Cardiac muscle cell (in vitro differentiated cells and primary cell): ENCODE measurements around the gene TRIM60. TPM values are rescaled to one million over a fixed set of nuclear protein-coding genes. Genes with fewer than 3 reads are reported as not detected.

ENCODE experiments used
- DNase-seq, 2 donors: peaks; one replicate each; pipeline versions ENCODE4 v3.0.0 to v3.0.0-alpha.2; 2010 to 2017; ENCODE audit warnings: low read depth in 1 of 2, low spot score in 1 of 2
- H3K27ac ChIP-seq: fragments of 200-600 bp; sonication (generic); 2 replicates; pipeline ENCODE4 v1.5.1; 2016
- H3K27me3 ChIP-seq: fragments of 200-600 bp; sonication (generic); 2 replicates; pipeline ENCODE4 v1.6.0; 2016; ENCODE audit warnings: control low read depth
- H3K36me3 ChIP-seq: fragments of 200-600 bp; sonication (generic); 2 replicates; pipeline ENCODE4 v1.5.1; 2016; ENCODE audit warnings: control low read depth
- H3K4me1 ChIP-seq: fragments of 200-600 bp; sonication (generic); 2 replicates; pipeline ENCODE4 v1.8.1; 2017; ENCODE audit warnings: low read depth, mild to moderate bottlenecking, mixed run types
- H3K4me3 ChIP-seq: fragments of 200-600 bp; sonication (generic); 2 replicates; pipeline ENCODE4 v1.5.1; 2016; ENCODE audit warnings: mild to moderate bottlenecking
- H3K9me3 ChIP-seq: fragments of 200-600 bp; sonication (generic); 2 replicates; pipeline ENCODE4 v1.5.1; 2017; ENCODE audit warnings: low read depth, mild to moderate bottlenecking, control low read depth
- polyA plus RNA-seq: library from polyadenylated mRNA; unstranded; fragments of >200 nt; fragmentation: Nextera tagmentation; extraction: Ambion mirVana; gene quantifications from 2 replicates; pipeline ENCODE4 v1.2.1, GENCODE V29; 2016
- total RNA-seq: library from RNA; depleted of rRNA; stranded (reverse); fragments of >200 nt; gene quantifications from 2 replicates; pipeline ENCODE4 v1.2.3, GENCODE V29; 2016
- TF ChIP-seq, protein P1 (sequence below): IDR thresholded peaks from 2 replicates; pipeline ENCODE4 v1.5.1; 2012; ENCODE audit warnings: low read depth, mild to moderate bottlenecking, low read length

Gene TRIM60
- total and polyA plus RNA-seq, 2 experiments from 2014 or later, result not detected

DNA sequence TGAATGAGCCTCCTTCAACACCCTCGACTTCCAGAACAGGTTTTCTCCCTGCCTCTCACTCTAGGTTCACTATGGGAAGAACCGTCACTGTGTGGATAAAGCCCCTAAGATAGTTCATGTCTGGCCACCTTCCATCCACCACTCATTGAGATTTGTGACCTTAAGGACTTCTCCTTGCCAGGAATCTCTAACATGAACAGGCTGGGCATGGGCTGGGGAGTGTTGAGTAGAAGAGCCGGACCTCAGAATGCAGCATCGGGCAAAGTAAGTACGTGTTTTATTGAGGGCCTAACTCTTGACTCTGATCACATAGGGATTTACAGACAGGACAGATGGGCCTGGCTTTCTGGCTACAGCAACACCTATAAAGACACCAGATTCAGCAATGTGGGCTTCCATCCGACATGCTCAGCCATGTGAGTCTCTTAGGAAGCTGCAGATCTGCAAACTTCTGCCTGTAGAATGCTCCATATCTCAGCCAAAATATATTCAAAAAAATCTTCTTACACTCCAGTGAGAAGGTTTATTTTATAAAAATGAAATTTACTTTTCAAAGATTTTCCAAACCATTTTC lies 26.4 kb upstream of the TRIM60 start:
- no peak for DNase-seq
- Histone ChIP-seq H3K4me1 (no peaks in the 10 kb centered on the region), H3K36me3 (no peaks in the 10 kb centered on the region), H3K9me3 (no peaks in the 10 kb centered on the region), H3K27me3 (no peaks in the 10 kb centered on the region), H3K4me3 (no peak overlapping the region), H3K27ac (no peak overlapping the region)
- TF ChIP-seq, protein P1, sequence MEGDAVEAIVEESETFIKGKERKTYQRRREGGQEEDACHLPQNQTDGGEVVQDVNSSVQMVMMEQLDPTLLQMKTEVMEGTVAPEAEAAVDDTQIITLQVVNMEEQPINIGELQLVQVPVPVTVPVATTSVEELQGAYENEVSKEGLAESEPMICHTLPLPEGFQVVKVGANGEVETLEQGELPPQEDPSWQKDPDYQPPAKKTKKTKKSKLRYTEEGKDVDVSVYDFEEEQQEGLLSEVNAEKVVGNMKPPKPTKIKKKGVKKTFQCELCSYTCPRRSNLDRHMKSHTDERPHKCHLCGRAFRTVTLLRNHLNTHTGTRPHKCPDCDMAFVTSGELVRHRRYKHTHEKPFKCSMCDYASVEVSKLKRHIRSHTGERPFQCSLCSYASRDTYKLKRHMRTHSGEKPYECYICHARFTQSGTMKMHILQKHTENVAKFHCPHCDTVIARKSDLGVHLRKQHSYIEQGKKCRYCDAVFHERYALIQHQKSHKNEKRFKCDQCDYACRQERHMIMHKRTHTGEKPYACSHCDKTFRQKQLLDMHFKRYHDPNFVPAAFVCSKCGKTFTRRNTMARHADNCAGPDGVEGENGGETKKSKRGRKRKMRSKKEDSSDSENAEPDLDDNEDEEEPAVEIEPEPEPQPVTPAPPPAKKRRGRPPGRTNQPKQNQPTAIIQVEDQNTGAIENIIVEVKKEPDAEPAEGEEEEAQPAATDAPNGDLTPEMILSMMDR, result no peak

DNA sequence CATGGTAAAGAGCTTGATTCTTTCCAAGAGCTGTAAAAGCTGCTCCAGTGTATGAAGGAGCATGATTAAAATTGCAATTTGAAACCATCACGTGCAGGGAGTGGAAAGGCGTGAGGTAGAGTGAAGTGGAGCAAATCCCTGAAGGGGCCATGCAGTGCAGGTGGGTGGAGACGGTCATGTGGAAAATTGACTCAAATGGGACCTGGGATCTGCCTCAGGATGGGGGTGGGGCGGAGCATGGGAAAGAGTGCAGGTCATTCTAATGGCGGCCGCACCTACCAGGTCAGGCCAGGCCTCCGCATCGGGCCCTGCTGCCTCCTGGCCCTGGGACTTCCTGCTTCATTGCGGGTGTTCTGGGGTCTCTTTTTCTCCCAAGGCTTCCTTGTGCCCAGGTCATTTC lies 25.3 kb upstream of the TRIM60 start:
- Histone ChIP-seq H3K9me3 (no peaks in the 10 kb centered on the region), H3K4me1 (no peaks in the 10 kb centered on the region), H3K36me3 (no peaks in the 10 kb centered on the region), H3K27ac (no peak overlapping the region), H3K4me3 (no peak overlapping the region), H3K27me3 (no peaks in the 10 kb centered on the region)
- DNase-seq, result no peak
- TF ChIP-seq, protein P1, result no peak

DNA sequence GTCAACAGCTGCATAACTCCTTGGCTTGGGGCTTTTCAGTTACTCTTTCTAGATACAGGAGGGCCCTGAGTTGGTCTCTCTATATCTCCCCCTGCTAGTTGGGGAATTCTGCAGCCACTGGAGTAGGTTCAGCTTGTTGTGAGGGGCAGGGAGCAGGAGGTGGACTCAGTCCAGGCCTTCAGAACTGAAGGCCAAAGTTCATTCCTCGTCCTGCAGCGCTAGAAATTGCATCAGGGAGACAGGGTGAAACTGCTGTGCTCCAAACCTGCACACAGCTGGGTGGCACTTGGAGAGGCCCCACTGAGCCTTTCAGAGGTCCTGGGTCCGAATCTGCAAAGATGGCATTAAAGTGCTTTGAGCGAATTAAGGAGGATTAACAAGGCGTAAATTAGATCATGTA lies 24.9 kb upstream of the TRIM60 start:
- no peaks in the 10 kb centered on the region for H3K9me3 ChIP-seq
- TF ChIP-seq, protein P1, result no peak
- no peaks in the 10 kb centered on the region for H3K36me3 ChIP-seq
- H3K4me1 ChIP-seq, result no peaks in the 10 kb centered on the region
- no peaks in the 10 kb centered on the region for H3K27me3 ChIP-seq
- DNase-seq, result no peak
- no peak overlapping the region for H3K4me3 ChIP-seq
- no peak overlapping the region for H3K27ac ChIP-seq

DNA sequence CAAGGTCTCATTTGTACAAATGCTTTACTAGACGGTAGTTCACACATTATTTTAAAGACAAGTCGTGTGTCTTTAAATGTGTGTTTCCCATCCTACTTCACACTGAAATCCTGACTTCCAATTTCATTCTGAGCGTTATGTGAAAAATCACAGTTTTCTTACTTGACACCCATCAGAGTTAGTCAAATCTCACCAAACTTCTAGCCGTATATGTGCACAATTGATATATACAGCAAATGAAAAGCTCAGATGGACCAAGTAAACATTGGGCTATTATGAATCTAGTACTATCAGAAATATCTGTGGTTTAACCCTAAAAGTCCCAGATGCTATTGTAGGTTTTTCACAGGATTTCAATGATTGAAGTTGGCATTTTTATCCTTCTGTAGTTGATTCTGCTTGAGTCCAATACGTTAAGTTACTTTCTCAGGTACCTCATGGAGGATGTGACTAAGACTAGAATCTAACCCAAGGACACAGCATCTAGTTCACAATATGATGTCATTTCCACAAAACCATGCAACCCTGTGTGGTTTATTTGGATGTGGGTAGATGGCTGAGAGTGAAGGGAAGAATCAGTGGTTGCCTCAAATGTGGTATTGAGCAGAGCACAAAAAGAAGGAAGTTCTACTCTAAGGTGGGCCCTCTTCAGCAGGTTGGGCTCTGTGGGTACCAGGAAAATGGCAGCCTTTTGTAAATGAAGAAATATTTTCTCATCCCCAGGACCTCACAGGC lies 22.1 kb upstream of the TRIM60 start:
- no peak overlapping the region for H3K27ac ChIP-seq
- no peak for DNase-seq
- TF ChIP-seq, protein P1, result no peak
- H3K4me1 ChIP-seq, result no peaks in the 10 kb centered on the region
- H3K9me3 ChIP-seq, result no peaks in the 10 kb centered on the region
- H3K4me3 ChIP-seq, result no peak overlapping the region
- no peaks in the 10 kb centered on the region for H3K36me3 ChIP-seq
- no peaks in the 10 kb centered on the region for H3K27me3 ChIP-seq

DNA sequence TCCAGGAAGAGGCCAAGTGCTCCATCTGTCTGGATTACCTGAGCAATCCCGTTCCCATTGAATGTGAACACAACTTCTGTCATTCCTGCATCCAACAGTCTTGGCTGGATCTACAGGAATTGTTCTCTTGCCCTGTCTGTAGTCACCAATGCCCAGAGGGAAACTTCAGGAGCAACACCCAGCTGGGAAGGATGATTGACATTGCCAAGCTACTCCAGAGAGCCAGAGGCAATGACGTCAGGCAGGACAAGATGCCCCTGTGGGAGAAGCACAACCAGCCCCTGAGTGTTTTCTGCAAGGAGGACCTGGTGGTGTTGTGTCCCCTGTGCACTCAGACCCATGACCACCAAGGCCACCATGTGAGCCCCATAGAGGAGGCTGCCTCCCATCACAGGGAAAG lies 21.3 kb upstream of the TRIM60 start:
- H3K36me3 ChIP-seq, result no peaks in the 10 kb centered on the region
- no peak overlapping the region for H3K4me3 ChIP-seq
- no peak for DNase-seq
- H3K4me1 ChIP-seq, result no peaks in the 10 kb centered on the region
- no peaks in the 10 kb centered on the region for H3K9me3 ChIP-seq
- H3K27ac ChIP-seq, result no peak overlapping the region
- H3K27me3 ChIP-seq, result no peaks in the 10 kb centered on the region
- TF ChIP-seq, protein P1, result no peak
